AG10803 (cell line): ENCODE measurements around the gene MIF.
"Not testable (repeated sequence)": the region's sequence is repeated elsewhere in the genome, so short reads cannot be mapped to it uniquely, and the experiment has no call there.

Source experiments
- DNase-seq: peaks from one replicate; pipeline ENCODE4 v3.0.0; 2010; ENCODE audit warnings: low read depth
- H3K4me3 ChIP-seq: 2 replicates; pipeline ENCODE4 v1.5.1; 2011; ENCODE audit warnings: mild to moderate bottlenecking, low read length, control low read depth
- TF ChIP-seq, protein P1 (sequence below): conservative IDR thresholded peaks from 2 replicates; pipeline ENCODE4 v1.5.1; 2011; ENCODE audit warnings: mild to moderate bottlenecking, low read length, control low read depth, inconsistent platforms

Gene MIF

DNA sequence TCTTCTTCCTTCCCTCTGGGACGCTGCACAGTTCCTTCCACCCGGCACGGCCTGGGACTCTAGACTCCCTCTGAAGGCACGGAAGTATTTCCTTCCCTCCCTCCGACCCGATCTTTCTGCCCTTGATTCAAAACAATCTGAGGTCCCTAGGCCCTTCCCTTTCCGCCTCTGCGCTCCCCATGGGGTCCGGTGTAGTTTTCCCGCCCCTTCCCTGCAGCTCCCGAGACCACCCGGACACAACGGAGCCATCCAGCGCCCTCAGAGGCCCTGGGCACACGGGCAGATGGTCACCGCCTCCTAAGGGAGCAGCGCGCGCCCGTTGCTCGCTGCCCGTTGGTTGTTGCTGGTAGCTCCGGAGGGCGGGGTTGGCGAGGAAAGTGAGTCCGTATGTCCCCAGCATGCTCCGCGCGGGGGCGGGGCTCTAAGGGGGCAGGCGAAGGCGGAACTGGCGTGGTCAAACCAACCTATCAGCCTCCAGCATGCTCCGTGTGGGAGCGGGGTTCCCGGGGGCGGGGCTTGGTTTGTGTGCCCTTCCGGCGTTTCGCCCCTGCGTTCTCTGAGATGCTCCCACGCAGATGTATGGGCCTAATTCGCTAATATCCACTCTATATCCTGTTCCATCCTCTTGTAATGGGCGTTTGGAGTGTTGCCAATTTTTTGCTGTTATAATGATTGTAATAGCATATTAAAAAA is 19.6 kb downstream of the MIF start:
- DNase-seq: peak; percentile 98
- TF ChIP-seq, protein P1, sequence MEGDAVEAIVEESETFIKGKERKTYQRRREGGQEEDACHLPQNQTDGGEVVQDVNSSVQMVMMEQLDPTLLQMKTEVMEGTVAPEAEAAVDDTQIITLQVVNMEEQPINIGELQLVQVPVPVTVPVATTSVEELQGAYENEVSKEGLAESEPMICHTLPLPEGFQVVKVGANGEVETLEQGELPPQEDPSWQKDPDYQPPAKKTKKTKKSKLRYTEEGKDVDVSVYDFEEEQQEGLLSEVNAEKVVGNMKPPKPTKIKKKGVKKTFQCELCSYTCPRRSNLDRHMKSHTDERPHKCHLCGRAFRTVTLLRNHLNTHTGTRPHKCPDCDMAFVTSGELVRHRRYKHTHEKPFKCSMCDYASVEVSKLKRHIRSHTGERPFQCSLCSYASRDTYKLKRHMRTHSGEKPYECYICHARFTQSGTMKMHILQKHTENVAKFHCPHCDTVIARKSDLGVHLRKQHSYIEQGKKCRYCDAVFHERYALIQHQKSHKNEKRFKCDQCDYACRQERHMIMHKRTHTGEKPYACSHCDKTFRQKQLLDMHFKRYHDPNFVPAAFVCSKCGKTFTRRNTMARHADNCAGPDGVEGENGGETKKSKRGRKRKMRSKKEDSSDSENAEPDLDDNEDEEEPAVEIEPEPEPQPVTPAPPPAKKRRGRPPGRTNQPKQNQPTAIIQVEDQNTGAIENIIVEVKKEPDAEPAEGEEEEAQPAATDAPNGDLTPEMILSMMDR: no peak
- peak overlapping the region; percentile 68 for H3K4me3 ChIP-seq

DNA sequence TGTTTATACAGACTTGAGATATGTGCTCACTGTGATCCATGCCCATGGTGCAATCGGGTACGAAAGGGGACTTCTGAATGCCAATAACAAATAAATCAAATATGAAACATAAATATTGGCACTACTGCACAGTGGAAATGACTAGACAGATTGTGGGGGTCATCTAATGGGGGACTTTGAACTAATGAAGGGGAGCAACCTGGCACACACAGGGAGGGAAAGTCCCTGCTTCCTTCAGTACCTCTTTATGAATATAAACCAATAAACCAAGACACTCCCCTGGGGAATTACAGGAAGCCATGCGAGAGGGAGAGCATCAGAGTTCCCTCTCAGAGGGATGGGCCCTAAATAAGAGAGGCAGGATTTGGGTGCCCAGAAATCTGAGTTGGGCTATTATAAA is 21.1 kb downstream of the MIF start:
- no peak for DNase-seq
- TF ChIP-seq, protein P1: no peak
- H3K4me3 ChIP-seq: no peak overlapping the region

DNA sequence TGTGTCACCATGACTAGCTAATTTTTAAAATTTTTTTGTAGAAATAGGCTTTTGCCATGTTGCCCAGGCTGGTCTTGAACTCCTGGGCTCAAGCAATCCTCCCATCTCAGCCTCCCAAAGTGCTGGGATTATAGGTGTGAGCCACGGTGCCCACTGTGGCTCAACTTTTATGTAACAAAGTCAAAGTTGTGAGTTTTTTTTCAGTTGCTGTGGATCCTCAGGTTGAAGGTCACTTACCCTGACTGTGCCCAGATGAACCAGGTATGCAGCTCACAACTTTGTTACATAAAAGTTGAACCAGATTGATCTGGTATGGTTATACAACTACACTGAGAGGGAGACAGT is 26.1 kb downstream of the MIF start:
- DNase-seq, H3K4me3 ChIP-seq: not testable (repeated sequence)

DNA sequence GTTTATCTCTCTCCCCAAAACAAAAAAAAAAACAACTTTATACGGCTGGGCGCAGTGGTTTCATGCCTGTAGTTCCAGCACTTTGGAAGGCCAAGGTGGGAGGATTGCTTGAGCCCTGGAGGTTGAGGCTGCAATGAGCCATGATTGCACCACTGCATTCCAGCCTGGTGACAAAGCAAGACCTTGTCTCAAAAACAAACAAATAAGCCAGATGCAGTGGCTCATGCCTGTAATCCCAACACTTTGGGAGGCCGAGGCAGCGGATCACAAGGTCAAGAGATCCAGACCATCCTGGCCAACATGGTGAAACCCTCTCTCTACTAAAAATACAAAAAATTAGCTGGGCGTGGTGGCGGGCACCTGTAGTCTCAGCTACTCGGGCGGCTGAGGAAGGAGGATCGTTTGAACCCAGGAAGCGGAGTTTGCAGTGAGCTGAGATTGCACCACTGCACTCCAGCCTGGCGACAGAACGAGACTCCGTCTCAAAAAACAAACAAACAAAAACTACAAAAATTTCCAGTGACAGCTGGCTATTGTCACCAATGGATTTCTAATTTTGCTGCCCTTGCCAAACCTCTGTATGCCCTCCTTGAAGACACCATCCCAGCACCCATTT is 27.5 kb downstream of the MIF start:
- peak; percentile 23 for DNase-seq
- not testable (repeated sequence) for H3K4me3 ChIP-seq

DNA sequence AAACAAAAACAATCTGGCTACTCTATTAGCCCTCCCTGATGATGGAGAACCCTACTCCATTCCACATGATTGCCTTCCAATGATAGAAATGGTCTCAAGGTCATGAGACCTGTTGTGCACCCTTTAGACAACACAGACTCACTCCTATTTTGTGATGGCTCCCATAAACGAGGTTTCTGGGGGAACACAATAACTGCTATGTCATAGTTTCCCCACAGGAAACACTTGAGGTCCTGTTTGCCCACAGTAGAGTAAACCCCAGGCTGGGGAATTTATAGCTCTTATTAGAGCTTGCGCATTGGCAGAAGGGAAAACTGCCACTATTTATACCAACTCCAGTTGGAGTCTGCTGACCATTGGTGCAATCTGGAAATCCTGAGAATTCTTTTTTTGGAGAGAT is 28.7 kb downstream of the MIF start:
- DNase-seq: no peak
- H3K4me3 ChIP-seq: no peak overlapping the region
- TF ChIP-seq, protein P1: no peak

DNA sequence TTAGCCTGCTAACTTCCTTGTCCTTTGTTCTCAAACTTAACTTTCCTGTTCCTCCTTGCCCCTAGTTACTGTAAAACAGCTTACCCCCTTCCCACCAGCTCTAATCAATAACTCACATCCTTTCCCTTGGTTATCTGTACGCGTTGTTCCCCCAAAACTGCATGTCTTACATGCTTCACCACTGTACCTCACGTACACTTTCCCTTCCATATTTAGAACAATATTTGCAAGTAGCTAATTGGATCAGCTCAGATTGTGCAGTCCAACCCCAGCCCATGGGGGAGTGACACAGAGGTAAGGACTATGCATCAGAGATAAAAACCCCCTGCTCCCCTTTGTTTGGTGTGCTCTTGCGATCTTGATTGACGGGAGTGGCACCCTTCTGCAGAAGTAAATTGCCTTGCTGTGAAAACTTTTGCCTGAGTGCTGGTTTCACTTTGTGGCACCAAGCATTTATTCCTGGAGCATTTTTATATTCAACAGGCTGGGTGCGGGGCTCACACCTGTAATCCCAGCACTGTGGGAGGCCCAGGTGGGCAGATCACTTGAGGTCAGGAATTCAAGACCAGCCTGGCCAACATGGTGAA is 30.9 kb downstream of the MIF start:
- TF ChIP-seq, protein P1: no peak
- no peak overlapping the region for H3K4me3 ChIP-seq
- no peak for DNase-seq

DNA sequence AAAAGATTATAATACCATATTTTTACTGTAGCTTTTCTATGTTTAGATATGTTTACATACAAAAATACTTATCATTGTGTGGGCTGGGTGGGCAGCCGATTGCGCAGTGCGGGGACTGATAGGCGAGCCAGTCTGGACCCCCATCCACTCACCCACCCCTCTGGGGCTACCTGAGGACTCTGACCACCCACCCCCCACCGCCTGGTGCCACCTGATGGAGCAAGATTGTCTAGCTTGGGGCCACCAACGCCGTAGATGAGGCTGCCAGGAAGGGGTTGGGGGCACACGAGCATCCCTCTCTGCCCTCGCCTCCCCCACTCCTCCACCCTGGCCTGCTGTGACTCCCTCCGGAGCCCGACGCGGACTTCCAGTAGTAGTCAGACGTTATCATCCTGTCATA is 32.4 kb downstream of the MIF start:
- TF ChIP-seq, protein P1: no peak
- no peak for DNase-seq
- H3K4me3 ChIP-seq: no peak overlapping the region

DNA sequence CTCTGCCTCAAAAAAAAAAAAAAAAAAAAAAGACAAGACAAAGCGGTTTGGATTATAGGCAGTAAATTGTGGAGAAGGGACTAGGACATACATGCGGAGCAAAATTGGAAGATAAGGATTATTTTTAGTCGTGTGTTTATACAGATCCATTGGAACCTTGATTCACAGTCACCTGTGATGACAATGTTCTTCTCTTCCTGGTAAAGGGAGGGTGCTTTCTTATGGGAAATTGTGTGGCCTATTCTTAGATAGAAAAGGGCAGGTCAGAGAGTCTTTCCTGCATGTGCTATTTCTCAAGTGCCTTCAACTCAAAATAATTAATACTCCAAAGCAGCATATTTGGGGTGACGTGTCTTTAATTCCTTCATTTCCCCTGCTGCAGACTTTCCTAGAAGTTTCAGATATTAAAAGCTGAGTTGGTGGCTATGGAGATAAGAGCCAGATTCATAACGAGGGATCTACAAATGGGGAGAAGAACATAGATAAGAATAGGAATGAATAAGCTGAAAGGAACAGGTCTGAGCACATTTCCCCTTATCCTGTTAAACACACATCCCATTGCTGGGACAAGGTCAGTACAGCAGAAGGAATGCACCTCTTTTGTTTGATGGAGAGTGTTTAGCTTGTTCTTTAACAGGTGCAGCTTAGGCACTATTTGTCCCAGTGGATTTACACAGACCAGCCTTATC is 44.3 kb downstream of the MIF start:
- no peak for DNase-seq
- H3K4me3 ChIP-seq: no peak overlapping the region
- TF ChIP-seq, protein P1: no peak
